Measurements from ENCODE around the gene RAB8A.
"Not testable (repeated sequence)": the region's sequence is repeated elsewhere in the genome, so short reads cannot be mapped to it uniquely, and the experiment has no call there.

Gene RAB8A

GRCh38 chr19:16112778-16113177 is 1.1 kb downstream of the RAB8A start:
- no peak for DNase-seq (ENCODE audit: low spot score)

- no peak for DNase-seq (ENCODE audit: low spot score)
Measured at GRCh38 chr19:16113727-16114126, 2.0 kb downstream of the RAB8A start.

- DNase-seq (ENCODE audit: low spot score): no peak
Measured at GRCh38 chr19:16115301-16116039, 3.8 kb downstream of the RAB8A start.

DNA sequence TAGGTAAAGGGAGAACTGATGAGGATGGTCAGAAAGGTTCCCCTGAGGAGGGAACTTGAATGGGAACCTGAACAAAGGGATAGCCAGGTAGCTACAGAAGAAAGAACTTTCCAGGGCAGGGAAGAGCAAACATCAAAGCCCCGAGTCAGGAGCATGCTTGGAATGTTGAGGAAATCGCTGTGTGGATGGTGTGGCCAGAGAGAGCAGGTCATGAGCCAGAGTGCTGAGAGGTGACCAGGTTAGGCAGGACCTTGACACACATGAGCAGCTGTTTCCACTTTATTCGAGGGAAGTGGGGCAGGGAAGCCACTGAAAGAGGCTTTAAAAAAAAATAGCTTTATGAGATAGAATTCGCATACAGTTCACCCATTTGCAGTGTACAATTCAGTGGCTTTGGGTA is 4.4 kb downstream of the RAB8A start:
- DNase-seq (ENCODE audit: low spot score): no peak

DNA sequence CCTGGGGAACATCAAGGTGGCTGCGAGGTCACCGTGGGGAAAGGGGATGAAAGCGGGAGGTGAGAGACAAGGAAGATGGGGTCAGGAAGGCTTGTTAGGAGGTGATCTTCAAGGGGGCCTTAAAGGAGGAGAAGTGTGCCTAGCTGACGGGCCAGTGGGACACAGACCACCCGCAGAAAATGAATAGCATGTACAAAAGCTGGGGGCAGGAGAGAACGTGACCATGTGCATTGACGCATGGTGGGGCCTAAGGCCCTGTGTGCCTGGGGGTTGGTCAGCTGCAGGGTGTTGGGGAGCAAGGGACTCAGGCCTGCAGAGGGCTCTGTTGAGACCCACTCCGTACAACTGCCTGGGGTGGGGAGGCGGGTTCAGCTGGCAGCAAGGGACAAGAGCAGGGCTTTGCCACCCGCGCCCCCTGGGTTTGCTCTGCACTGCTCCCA is 5.9 kb downstream of the RAB8A start:
- DNase-seq (ENCODE audit: low spot score): no peak

DNA sequence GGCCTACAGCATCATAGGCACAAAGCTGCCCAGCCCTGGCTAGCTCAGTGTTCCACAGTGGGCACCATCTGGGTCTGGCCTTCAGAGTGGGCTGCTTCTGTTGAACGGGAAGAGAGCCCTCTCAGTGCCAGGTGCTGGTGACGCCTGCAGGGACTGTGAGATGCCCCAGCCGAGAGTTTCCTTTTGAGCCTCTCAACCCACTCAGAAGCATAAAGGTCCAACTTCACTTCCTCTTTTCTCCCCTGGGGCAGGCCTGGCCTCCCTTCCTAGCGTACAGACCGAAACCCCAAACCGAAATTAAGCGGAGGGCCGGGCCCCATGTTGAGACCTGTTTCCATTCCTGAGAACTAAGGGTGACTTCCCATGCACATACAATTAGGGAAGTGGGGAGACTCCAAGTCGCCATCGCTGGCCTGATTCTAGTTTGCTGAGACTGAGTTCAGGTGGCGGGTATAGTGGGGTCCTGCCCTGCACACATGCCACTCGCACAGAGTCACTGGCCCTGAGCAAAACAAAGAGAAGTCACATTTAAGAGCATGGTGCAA is 6.9 kb downstream of the RAB8A start:
- DNase-seq (ENCODE audit: low spot score): no peak

DNA sequence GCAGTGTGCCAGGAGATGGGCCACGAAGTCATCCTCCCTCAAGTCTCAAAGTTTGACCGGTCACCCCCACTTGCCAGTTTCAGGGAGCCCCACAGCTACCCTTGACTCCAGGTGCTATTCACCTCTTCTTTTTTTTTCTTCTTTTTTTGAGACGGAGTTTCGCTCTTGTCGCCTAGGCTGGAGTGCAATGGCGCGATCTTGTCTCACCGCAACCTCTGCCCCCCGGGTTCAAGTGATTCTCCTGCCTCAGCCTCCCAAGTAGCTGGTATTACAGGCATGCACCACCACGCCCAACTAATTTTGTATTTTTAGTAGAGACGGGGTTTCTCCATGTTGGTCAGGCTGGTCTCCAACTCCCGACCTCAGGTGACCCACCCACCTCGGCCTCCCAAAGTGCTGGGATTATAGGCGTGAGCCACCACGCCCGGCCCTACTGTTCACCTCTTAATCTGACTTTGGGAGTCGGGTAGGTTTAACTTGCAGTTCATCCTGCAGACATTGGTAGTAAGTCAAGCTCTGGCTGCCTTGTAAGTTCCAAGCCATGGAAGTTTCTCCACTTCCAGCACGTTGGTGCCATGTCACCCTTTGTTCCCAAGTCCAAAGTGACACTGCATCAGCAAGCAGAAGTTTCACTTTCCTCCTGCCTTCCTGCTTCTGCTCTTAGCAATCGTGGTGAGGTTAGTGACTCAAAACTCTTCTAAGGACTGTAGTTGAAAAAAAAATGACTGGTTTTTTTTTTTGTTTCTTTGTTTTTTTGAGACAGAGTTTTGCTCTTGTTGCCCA is 7.6 kb downstream of the RAB8A start:
- DNase-seq (ENCODE audit: low spot score): not testable (repeated sequence)

DNA sequence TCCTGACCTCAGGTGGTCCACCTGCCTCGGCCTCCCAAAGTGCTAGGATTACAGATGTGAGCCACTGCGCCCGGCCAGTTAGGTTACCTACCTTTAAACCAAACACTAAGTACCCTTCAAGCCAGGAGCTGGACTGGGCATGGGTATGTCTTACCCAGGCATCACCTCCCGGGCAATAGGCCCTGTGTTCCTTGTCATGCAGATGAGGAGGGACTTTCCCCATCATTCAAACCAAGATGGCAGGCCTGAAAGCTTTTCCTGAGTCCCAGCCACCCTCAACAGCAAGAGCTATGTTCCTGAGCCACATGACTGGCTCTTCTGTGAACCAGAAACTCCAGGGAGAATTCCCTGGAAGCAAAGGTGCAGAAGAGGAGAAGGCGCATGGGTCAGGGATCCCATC is 9.5 kb downstream of the RAB8A start:
- no peak for DNase-seq (ENCODE audit: low spot score)

- no peak for DNase-seq (ENCODE audit: low spot score)
Measured at GRCh38 chr19:16121967-16122366, 10.3 kb downstream of the RAB8A start.

- DNase-seq (ENCODE audit: low spot score): no peak
Measured at GRCh38 chr19:16124953-16125352, 13.3 kb downstream of the RAB8A start.

- DNase-seq (ENCODE audit: low spot score): no peak
Measured at GRCh38 chr19:16125737-16126495, 14.2 kb downstream of the RAB8A start.

GRCh38 chr19:16127080-16127479 is 15.4 kb downstream of the RAB8A start:
- no peak for DNase-seq (ENCODE audit: low spot score)

DNA sequence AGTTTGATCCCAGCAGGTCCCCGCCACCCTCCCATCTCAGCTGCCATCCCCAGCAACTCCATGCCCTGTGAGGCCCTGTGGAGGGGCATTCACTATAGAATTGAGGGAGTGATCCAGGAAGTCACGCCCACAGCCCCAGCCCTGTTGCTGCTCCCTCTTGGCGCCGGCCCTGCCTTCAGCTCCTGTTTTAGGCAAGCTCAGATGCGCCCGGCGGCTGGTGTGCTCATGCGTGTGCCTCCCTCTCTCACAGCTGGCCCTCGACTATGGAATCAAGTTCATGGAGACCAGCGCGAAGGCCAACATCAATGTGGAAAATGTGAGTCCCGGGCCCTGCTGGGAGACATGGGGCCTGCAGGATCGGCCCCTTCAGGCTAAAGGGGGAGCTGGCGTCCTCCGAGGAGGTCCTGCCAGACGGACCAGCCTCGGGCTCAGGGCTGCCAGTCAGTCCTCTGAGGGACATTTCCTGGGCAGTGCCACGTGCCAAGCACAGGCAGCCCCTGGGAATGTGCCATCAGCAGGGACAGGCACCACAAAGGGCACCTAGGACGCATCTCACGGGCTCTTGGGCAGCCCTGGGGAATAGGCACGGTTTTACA is 16.2 kb downstream of the RAB8A start:
- no peak for DNase-seq (ENCODE audit: low spot score)

GRCh38 chr19:16131648-16132047 is 20.0 kb downstream of the RAB8A start:
- DNase-seq (ENCODE audit: low spot score): no peak

- no peak for DNase-seq (ENCODE audit: low spot score)
Measured at GRCh38 chr19:16133818-16134217, 22.1 kb downstream of the RAB8A start.

DNA sequence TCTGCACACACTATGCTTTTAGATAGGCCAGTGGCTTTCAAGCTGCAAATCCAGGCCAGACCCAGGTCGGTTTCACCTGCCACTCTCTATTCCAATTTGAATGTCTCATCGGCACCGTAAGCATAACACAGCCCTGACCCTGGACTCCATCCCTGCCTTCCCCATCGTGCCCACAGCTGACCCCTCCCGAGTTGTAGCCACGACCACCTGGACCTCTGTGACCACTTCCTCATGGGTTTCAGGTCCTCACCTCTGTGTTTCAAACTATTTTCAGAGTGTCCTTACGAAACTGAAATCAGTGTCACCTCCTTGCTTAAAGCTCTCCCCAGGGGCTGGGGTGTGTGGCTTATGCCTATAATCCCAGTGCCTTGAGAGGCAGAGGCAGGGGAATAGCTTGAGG is 22.8 kb downstream of the RAB8A start:
- DNase-seq (ENCODE audit: low spot score): no peak

- no peak for DNase-seq (ENCODE audit: low spot score)
Measured at GRCh38 chr19:16135430-16136127, 23.9 kb downstream of the RAB8A start.

- DNase-seq (ENCODE audit: low spot score): no peak
Measured at GRCh38 chr19:16136185-16136999, 24.7 kb downstream of the RAB8A start.

- no peak for DNase-seq (ENCODE audit: low spot score)
Measured at GRCh38 chr19:16139752-16140151, 28.1 kb downstream of the RAB8A start.

GRCh38 chr19:16141043-16141442 is 29.4 kb downstream of the RAB8A start:
- no peak for DNase-seq (ENCODE audit: low spot score)

Data from SW480 (cell line).